ENCODE measurements around the gene PIWIL1.

PIWIL1 gene

GRCh38 chr12:130374083-130374482 is 36.4 kb downstream of the PIWIL1 start:
- DNase-seq (ENCODE audit: low read depth in 2 of 2), result no peak

GRCh38 chr12:130375296-130376287 is 37.9 kb downstream of the PIWIL1 start:
- no peak for DNase-seq (ENCODE audit: low read depth in 2 of 2)

GRCh38 chr12:130382818-130383217 is 45.1 kb downstream of the PIWIL1 start:
- no peak for DNase-seq (ENCODE audit: low read depth in 2 of 2)

DNA sequence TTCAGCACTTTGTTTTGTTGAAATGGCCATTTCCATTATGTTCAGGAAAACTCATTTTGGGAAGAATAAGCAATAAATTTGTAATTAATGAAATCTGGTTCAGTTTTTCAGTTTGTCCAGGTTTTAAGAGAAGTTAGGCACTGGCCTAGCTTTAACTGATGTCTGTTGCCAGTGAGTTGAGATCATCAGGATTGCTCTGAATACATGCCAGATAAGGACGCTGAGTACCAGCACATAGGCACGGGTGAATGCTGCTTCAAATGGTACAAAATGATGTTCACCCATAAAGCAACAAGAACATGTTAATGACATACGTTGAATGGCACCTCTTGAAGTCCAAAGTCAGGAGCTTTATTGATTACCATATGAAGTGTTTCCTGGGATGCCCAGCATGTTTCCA is 46.5 kb downstream of the PIWIL1 start:
- no peak for DNase-seq (ENCODE audit: low read depth in 2 of 2)

GRCh38 chr12:130385193-130385592 is 47.5 kb downstream of the PIWIL1 start:
- DNase-seq (ENCODE audit: low read depth in 2 of 2), result no peak

- no peak for DNase-seq (ENCODE audit: low read depth in 2 of 2)
These were observed 53.5 kb downstream of the PIWIL1 start for GRCh38 chr12:130391186-130391585.

GRCh38 chr12:130394906-130395305 is 57.2 kb downstream of the PIWIL1 start:
- DNase-seq (ENCODE audit: low read depth in 2 of 2), result no peak

DNA sequence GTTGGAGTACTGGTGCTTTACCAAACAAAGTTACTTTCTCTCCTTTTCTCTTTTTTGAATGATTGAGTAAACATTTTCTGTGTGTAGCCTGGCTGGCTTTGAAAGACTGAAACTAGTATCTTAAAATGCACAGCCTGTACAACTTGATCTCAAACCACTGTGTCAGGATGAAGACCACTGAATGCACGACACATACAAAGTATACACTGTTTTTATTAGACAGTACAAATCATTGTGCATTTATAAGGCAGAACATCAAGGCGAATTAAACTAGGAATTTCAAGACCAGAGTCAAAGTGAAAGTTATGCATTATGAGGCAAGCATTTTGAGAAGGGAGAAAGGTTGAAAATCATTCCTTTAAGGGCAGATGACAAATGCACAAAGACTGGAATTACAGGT is 59.0 kb downstream of the PIWIL1 start:
- no peak for DNase-seq (ENCODE audit: low read depth in 2 of 2)

DNA sequence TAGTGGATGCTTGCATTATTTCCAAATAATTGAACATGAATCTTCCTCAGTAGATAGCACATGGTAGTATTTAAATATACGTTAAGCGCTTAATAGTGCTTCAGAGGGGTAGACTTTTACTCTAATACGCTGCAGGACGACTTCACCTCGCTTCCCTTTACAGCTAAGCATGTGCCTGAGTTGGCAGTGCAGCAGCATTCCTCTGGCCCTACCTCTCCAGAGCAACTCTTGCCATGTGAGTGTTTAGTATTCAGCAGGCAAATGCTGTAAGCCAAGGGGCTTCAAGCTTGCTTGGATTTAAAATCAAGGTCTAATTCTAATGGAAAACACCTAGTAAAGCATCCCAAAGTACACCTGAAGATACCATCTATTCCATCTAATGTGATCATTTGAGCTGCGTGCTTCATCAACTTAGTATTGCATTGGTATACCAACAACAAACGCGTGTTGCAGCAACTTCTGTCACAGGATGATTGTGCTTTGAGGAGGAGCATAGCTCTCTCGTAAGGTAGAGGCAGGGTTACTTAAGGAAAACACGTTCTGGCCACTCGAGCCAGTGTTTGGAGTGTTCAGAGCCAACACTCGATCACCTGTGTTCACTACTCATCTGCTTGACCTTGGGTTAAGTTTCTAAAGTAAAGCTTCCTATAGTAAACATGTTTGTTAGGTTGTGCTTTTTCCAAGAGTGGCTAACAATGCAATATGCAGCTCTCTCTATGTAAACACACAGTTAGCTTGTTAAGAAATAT is 60.6 kb downstream of the PIWIL1 start:
- no peak for DNase-seq (ENCODE audit: low read depth in 2 of 2)

DNA sequence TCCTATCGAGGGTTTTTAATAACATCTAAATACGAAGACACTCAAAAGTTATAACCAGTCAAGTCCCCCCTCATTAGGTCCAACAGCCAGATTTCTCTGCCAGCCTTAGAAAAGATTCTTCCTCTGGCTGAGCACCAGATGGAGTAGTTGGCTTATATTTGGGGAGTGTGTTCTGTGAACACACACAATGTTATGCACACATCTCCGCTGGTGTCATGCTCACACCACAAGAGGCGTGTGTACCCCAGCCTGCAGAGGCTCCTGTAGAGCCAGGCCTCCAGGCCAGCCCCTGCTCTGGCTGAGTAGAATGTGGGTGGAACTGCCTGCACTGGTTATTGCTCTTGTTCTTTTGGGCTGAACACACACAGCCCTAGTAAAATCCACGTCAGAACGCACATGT is 64.0 kb downstream of the PIWIL1 start:
- no peak for DNase-seq (ENCODE audit: low read depth in 2 of 2)

DNA sequence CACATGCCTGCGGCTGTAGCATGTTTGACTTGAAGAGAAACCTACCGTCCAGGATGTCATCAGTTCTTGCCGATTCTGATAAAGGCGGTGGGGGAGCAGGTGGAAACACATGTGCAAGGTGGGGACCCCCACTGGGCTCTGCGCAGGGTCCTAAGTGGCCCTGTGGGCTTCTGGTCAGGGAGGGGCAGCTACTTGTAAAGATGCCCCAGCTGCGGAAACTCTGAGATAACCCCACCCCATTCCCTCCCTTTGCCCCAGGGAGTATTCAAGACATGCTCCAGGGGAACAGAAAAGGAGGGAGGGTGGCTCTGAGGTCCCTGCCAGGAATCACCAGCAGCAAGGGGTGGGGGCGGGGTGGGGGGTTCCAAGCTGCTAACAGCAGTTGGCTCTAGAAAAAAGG is 67.6 kb downstream of the PIWIL1 start:
- DNase-seq (ENCODE audit: low read depth in 2 of 2), result no peak

DNA sequence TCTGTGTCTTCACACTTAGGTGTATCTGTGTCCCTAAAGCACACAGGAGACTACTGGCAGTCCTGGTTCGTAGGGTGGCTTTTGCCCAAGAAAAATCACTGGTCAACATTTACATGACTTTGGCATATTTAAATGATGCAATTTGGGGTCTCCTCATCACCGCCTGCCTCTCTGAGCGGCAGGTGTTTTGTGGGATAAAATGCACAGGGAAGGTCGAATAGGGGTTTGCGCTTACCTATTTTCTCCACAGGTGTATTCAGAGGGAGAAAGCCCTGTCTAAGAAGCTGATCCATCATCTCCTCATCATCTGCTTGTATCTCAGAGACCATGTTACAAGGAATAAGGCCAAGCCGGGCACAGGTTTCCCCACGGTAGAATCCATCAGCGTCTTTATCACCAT is 74.7 kb downstream of the PIWIL1 start:
- no peak for DNase-seq (ENCODE audit: low read depth in 2 of 2)

DNA sequence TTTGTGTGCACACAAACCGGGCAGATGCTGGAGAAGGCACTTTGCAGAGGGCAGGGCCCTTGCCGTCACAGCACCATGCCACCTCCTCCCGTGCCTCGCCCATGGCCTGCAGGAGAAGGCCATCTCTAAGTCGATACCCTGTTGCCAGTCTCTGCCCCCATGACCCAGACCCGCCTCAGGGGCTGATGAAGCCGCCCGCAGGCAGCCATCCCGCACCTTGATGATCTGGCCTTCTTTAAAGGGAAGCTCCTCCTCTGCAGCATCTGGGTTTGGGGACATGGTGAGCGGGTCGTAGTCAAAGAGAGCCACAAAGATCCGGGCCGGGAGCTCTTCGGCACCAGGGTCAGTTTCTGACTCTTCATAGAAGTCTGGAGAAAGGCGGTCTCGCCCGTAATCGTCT is 76.2 kb downstream of the PIWIL1 start:
- DNase-seq (ENCODE audit: low read depth in 2 of 2), result no peak

- DNase-seq (ENCODE audit: low read depth in 2 of 2), result no peak
These were observed 76.7 kb downstream of the PIWIL1 start for GRCh38 chr12:130414381-130414780.

- DNase-seq (ENCODE audit: low read depth in 2 of 2), result no peak
These were observed 80.6 kb downstream of the PIWIL1 start for GRCh38 chr12:130418251-130418650.

DNA sequence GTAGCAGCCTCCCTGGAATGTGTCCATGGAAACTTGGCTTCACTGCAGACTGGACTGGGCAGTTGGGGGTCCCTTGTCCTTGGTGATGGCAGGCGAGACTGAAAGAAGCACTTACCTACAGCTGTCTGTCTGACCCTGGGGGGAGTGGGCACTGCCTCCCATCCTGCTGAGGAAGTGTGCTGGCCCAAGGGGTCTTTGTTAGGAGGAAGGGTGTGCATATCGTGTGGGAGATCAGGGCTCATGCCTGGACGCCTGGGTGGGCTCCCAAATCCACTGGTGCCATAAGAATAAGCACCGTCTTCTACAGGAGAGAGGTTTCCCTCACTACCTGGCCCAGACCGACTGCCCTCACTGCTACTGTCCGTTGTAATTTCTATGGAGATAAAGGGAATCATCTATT is 81.4 kb downstream of the PIWIL1 start:
- no peak for DNase-seq (ENCODE audit: low read depth in 2 of 2)

- DNase-seq (ENCODE audit: low read depth in 2 of 2), result no peak
These were observed 82.4 kb downstream of the PIWIL1 start for GRCh38 chr12:130420071-130420470.

GRCh38 chr12:130421896-130422295 is 84.2 kb downstream of the PIWIL1 start:
- no peak for DNase-seq (ENCODE audit: low read depth in 2 of 2)

All from activated CD4-positive, alpha-beta T cell treated with anti-CD3 and anti-CD28 coated beads for 24 hours (primary cell).